Astrocyte of the cerebellum (primary cell): ENCODE measurements around the gene HNRNPA3.

Source experiments
- DNase-seq: peaks from one replicate; pipeline ENCODE4 v3.0.0-alpha.2; 2011; ENCODE audit warnings: low read depth
- H3K4me3 ChIP-seq: 2 replicates; pipeline ENCODE4 v1.5.1; 2011; ENCODE audit warnings: mild to moderate bottlenecking, low read depth, low read length, moderate library complexity
- in situ Hi-C: cut with HindIII; loops from 2 replicates; pipeline ENCODE4 v1.10.0; 2017; ENCODE audit warnings: low sequenced_read_pairs
- TF ChIP-seq, protein P1 (sequence below): IDR thresholded peaks from 2 replicates; pipeline ENCODE4 v1.5.1; 2012; ENCODE audit warnings: low read length, low read depth, moderate library complexity, mild to moderate bottlenecking; ENCODE audit errors: missing control alignments

The HNRNPA3 gene

DNA sequence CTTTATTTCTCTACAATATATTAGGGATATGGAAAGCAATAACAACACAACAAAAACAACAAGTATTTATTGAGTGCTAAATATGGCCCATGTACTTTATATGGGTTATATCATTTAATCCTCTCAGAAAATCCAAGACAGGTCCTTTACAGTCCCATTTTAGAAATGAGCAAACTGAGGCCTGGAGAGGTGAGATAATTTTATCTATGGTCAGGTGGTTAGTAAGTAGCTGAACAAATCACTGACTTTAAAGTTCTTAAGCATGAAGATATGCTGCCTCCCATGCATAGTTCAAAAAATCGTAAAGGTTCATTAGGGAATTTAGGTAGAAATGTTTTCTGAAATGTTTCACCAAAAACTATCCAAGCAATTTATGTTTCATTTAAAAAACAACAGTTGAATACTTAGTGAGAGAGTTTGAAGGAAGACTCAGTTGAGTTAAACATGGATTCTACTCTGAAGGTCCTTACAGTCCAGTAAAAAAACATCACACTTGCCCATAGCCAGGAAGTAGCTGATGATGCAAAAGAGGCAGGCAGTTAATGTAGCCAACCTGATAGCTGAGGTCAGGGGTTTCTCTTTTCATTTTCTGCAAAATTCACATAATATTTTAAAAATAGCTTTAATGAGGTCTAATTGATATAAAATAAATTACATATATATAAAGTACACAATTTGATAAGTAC, 59.5 kb downstream of the HNRNPA3 start:
- DNase-seq = no peak
- in situ Hi-C loops = no loop called here
- H3K4me3 ChIP-seq = no peak overlapping the region
- TF ChIP-seq, protein P1, sequence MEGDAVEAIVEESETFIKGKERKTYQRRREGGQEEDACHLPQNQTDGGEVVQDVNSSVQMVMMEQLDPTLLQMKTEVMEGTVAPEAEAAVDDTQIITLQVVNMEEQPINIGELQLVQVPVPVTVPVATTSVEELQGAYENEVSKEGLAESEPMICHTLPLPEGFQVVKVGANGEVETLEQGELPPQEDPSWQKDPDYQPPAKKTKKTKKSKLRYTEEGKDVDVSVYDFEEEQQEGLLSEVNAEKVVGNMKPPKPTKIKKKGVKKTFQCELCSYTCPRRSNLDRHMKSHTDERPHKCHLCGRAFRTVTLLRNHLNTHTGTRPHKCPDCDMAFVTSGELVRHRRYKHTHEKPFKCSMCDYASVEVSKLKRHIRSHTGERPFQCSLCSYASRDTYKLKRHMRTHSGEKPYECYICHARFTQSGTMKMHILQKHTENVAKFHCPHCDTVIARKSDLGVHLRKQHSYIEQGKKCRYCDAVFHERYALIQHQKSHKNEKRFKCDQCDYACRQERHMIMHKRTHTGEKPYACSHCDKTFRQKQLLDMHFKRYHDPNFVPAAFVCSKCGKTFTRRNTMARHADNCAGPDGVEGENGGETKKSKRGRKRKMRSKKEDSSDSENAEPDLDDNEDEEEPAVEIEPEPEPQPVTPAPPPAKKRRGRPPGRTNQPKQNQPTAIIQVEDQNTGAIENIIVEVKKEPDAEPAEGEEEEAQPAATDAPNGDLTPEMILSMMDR = no peak

GRCh38 chr2:177272765-177273164, 60.2 kb downstream of the HNRNPA3 start:
- no peak for DNase-seq
- in situ Hi-C loops = no loop called here
- TF ChIP-seq, protein P1 = no peak
- no peak overlapping the region for H3K4me3 ChIP-seq

DNA sequence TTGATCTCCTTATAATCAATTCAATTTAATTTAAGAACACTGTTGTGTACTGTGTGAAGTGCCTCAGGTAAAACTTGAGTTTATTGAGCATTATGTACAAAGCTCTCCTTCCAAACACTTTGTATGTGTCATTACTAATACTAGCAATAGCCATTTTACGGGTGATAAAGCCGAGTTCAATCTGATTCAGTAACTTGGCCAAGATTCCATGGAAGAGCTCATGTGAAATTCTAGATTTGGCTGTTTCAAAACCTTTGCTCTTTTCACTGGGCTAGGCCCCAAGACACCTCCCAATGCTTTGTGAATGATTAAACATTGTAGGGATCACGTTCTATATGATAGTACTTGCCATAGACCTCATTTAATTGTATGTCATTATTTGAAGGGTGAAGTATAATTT, 60.8 kb downstream of the HNRNPA3 start:
- DNase-seq = no peak
- in situ Hi-C loops = no loop called here
- H3K4me3 ChIP-seq = no peak overlapping the region
- TF ChIP-seq, protein P1 = no peak
